ENCODE data around the gene UBE2E2. TPM values are rescaled to one million over a fixed set of nuclear protein-coding genes. Genes with fewer than 3 reads are reported as not detected.

Gene UBE2E2
- total RNA-seq, 1 donor from 2014 or later: 24.2 TPM

GRCh38 chr3:23263796-23264195 lies 60.7 kb downstream of the UBE2E2 start:
- peaks cover 6% of the 10 kb centered on the region for H3K36me3 Mint-ChIP-seq (ENCODE audit: low read depth)
- no peak overlapping the region for H3K4me3 Mint-ChIP-seq
- H3K27me3 Mint-ChIP-seq (ENCODE audit: low read depth): no peaks in the 10 kb centered on the region
- H3K9me3 Mint-ChIP-seq: peaks cover 3% of the 10 kb centered on the region
- TF ChIP-seq CTCF (conservative IDR thresholded peaks at IDR 0.05): no peak
- DNase-seq (ENCODE audit: low read depth, low spot score): no peak
- H3K27ac Mint-ChIP-seq (ENCODE audit: unreplicated experiment): no peak overlapping the region
- no peaks in the 10 kb centered on the region for H3K4me1 Mint-ChIP-seq

- no peak for TF ChIP-seq CTCF (conservative IDR thresholded peaks at IDR 0.05)
- H3K27ac Mint-ChIP-seq (ENCODE audit: unreplicated experiment): no peak overlapping the region
Measured at GRCh38 chr3:23264413-23264812, 61.3 kb downstream of the UBE2E2 start.

GRCh38 chr3:23270423-23270822 lies 67.3 kb downstream of the UBE2E2 start:
- Mint-ChIP-seq H3K4me3 (no peak overlapping the region), H3K27ac (ENCODE audit: unreplicated experiment) (no peak overlapping the region), H3K9me3 (peaks cover 7% of the 10 kb centered on the region), H3K36me3 (ENCODE audit: low read depth) (peaks cover 14% of the 10 kb centered on the region), H3K27me3 (ENCODE audit: low read depth) (no peaks in the 10 kb centered on the region), H3K4me1 (peaks cover 4% of the 10 kb centered on the region)
- no peak for TF ChIP-seq CTCF (conservative IDR thresholded peaks at IDR 0.05)
- no peak for DNase-seq (ENCODE audit: low read depth, low spot score)

More at GRCh38 chr3:23264413-23264812, 61.3 kb downstream of the UBE2E2 start:
- no peak for DNase-seq (ENCODE audit: low read depth, low spot score)
- H3K9me3 Mint-ChIP-seq: peaks cover 3% of the 10 kb centered on the region
- peaks cover 8% of the 10 kb centered on the region for H3K36me3 Mint-ChIP-seq (ENCODE audit: low read depth)
- no peaks in the 10 kb centered on the region for H3K27me3 Mint-ChIP-seq (ENCODE audit: low read depth)
- H3K4me1 Mint-ChIP-seq: no peaks in the 10 kb centered on the region
- H3K4me3 Mint-ChIP-seq: no peak overlapping the region

GRCh38 chr3:23271876-23272741 lies 69.0 kb downstream of the UBE2E2 start:
- H3K4me3 Mint-ChIP-seq: no peak overlapping the region

GRCh38 chr3:23272820-23273219 lies 69.7 kb downstream of the UBE2E2 start:
- peaks cover 4% of the 10 kb centered on the region for H3K9me3 Mint-ChIP-seq
- no peak overlapping the region for H3K4me3 Mint-ChIP-seq
- H3K27ac Mint-ChIP-seq (ENCODE audit: unreplicated experiment): no peak overlapping the region
- H3K27me3 Mint-ChIP-seq (ENCODE audit: low read depth): no peaks in the 10 kb centered on the region
- H3K36me3 Mint-ChIP-seq (ENCODE audit: low read depth): peaks cover 11% of the 10 kb centered on the region
- no peak for DNase-seq (ENCODE audit: low read depth, low spot score)
- TF ChIP-seq CTCF (conservative IDR thresholded peaks at IDR 0.05): no peak
- H3K4me1 Mint-ChIP-seq: peaks cover 4% of the 10 kb centered on the region

More at GRCh38 chr3:23271876-23272741, 69.0 kb downstream of the UBE2E2 start:
- Mint-ChIP-seq H3K36me3 (ENCODE audit: low read depth) (peaks cover 11% of the 10 kb centered on the region), H3K4me1 (peaks cover 4% of the 10 kb centered on the region), H3K27me3 (ENCODE audit: low read depth) (no peaks in the 10 kb centered on the region), H3K9me3 (peaks cover 4% of the 10 kb centered on the region), H3K27ac (ENCODE audit: unreplicated experiment) (no peak overlapping the region)
- DNase-seq (ENCODE audit: low read depth, low spot score): no peak
- TF ChIP-seq CTCF (conservative IDR thresholded peaks at IDR 0.05): no peak

Measured in neural crest cell (in vitro differentiated cells).